ENCODE data around the gene CRTC1.

The CRTC1 gene

GRCh38 chr19:18776736-18777135 is 93.3 kb downstream of the CRTC1 start:
- no peak overlapping the region for H3K4me3 ChIP-seq (ENCODE audit: low read length)
- no peak overlapping the region for H3K27ac ChIP-seq (ENCODE audit: low read depth, low read length)
- H3K79me2 ChIP-seq (ENCODE audit: control insufficient read depth, low read length): no peaks in the 10 kb centered on the region
- no peaks in the 10 kb centered on the region for H3K9me2 ChIP-seq (replicated peaks; ENCODE audit: control insufficient read depth, low read length)
- H3K27me3 ChIP-seq (ENCODE audit: control insufficient read depth, low read length): no peaks in the 10 kb centered on the region
- H3K9me3 ChIP-seq (ENCODE audit: control insufficient read depth, insufficient read depth, low read length): no peaks in the 10 kb centered on the region
- no peaks in the 10 kb centered on the region for H3K4me1 ChIP-seq (ENCODE audit: control insufficient read depth, low read length)
- no peaks in the 10 kb centered on the region for H3F3A ChIP-seq (ENCODE audit: control insufficient read depth, insufficient read depth)
- H3K36me3 ChIP-seq (ENCODE audit: control insufficient read depth, low read length): no peaks in the 10 kb centered on the region
- TF ChIP-seq CTCF (IDR thresholded peaks at IDR 0.05; ENCODE audit: low read depth, low read length, poor library complexity, severe bottlenecking) (no peak), EZH2phosphoT487 (IDR thresholded peaks at IDR 0.05; ENCODE audit: borderline replicate concordance, low read length) (no peak)
- H3K4me2 ChIP-seq (ENCODE audit: low read length): no peak overlapping the region
- H4K20me1 ChIP-seq (ENCODE audit: control insufficient read depth, insufficient read depth, low read depth, low read length): no peaks in the 10 kb centered on the region

- Histone ChIP-seq H3K4me3 (ENCODE audit: low read length) (no peak overlapping the region), H3K4me2 (ENCODE audit: low read length) (no peak overlapping the region)
Measured at GRCh38 chr19:18777301-18778075, 94.0 kb downstream of the CRTC1 start.

DNA sequence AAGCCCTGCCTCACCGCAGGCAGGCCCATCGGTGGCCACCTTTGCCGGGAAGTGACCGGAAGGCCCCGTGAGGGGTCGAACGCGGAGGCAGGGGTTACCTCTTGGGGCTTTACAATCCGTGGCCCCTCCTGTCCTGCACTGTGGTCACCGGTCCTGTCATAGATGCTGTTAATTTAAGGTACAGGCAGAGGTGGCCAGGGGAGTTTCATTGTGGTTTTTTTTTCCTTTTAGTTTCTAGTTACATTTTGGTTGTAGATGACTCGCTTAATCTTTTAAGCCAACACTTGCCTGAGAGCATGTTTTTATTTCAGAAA is 94.6 kb downstream of the CRTC1 start:
- H3K36me3 ChIP-seq (ENCODE audit: control insufficient read depth, low read length): no peaks in the 10 kb centered on the region
- H3K9me2 ChIP-seq (replicated peaks; ENCODE audit: control insufficient read depth, low read length): no peaks in the 10 kb centered on the region
- no peak for TF ChIP-seq EZH2phosphoT487 (IDR thresholded peaks at IDR 0.05; ENCODE audit: borderline replicate concordance, low read length)
- no peak for TF ChIP-seq CTCF (IDR thresholded peaks at IDR 0.05; ENCODE audit: low read depth, low read length, poor library complexity, severe bottlenecking)
- H3K27ac ChIP-seq (ENCODE audit: low read depth, low read length): no peak overlapping the region
- H3K9me3 ChIP-seq (ENCODE audit: control insufficient read depth, insufficient read depth, low read length): no peaks in the 10 kb centered on the region
- H3K4me3 ChIP-seq (ENCODE audit: low read length): no peak overlapping the region
- H3K4me2 ChIP-seq (ENCODE audit: low read length): no peak overlapping the region
- H3F3A ChIP-seq (ENCODE audit: control insufficient read depth, insufficient read depth): no peaks in the 10 kb centered on the region
- H3K4me1 ChIP-seq (ENCODE audit: control insufficient read depth, low read length): no peaks in the 10 kb centered on the region
- no peaks in the 10 kb centered on the region for H3K27me3 ChIP-seq (ENCODE audit: control insufficient read depth, low read length)
- H4K20me1 ChIP-seq (ENCODE audit: control insufficient read depth, insufficient read depth, low read depth, low read length): no peaks in the 10 kb centered on the region
- no peaks in the 10 kb centered on the region for H3K79me2 ChIP-seq (ENCODE audit: control insufficient read depth, low read length)

More at GRCh38 chr19:18777301-18778075, 94.0 kb downstream of the CRTC1 start:
- no peak for TF ChIP-seq EZH2phosphoT487 (IDR thresholded peaks at IDR 0.05; ENCODE audit: borderline replicate concordance, low read length)
- no peak for TF ChIP-seq CTCF (IDR thresholded peaks at IDR 0.05; ENCODE audit: low read depth, low read length, poor library complexity, severe bottlenecking)
- Histone ChIP-seq H3K9me3 (ENCODE audit: control insufficient read depth, insufficient read depth, low read length) (no peaks in the 10 kb centered on the region), H3F3A (ENCODE audit: control insufficient read depth, insufficient read depth) (no peaks in the 10 kb centered on the region), H3K4me1 (ENCODE audit: control insufficient read depth, low read length) (no peaks in the 10 kb centered on the region), H3K27ac (ENCODE audit: low read depth, low read length) (no peak overlapping the region), H3K79me2 (ENCODE audit: control insufficient read depth, low read length) (no peaks in the 10 kb centered on the region), H4K20me1 (ENCODE audit: control insufficient read depth, insufficient read depth, low read depth, low read length) (no peaks in the 10 kb centered on the region), H3K27me3 (ENCODE audit: control insufficient read depth, low read length) (no peaks in the 10 kb centered on the region), H3K36me3 (ENCODE audit: control insufficient read depth, low read length) (no peaks in the 10 kb centered on the region), H3K9me2 (replicated peaks; ENCODE audit: control insufficient read depth, low read length) (no peaks in the 10 kb centered on the region)

All from DOHH2 (cell line).